Endothelial cell of umbilical vein (primary cell): ENCODE data around the gene B3GAT1.

Source experiments
- EZH2 ChIP-seq: IDR thresholded peaks from 2 replicates; pipeline ENCODE4 v1.6.1; 2012; ENCODE audit warnings: borderline replicate concordance, low read depth, mild to moderate bottlenecking, moderate library complexity, low read length, inconsistent platforms; ENCODE audit not compliant: severe bottlenecking
- MYC ChIP-seq: IDR thresholded peaks from one replicate; pipeline ENCODE4 v1.6.1; 2011; ENCODE audit warnings: mild to moderate bottlenecking, low read depth, low read length
- POLR2A ChIP-seq: IDR thresholded peaks from 2 replicates; pipeline ENCODE4 v1.6.1; 2012; ENCODE audit warnings: low read depth, mild to moderate bottlenecking, control low read depth, low read length
- POLR2AphosphoS5 ChIP-seq: IDR thresholded peaks from 2 replicates; pipeline ENCODE4 v1.6.1; 2012; ENCODE audit warnings: low read depth, mild to moderate bottlenecking, control low read depth, low read length, moderate library complexity; ENCODE audit not compliant: insufficient read depth
- TF ChIP-seq, protein P1 (sequence below), 2 donors: IDR thresholded peaks; 1 replicate in 1 of 2; 2 replicates in 1 of 2; pipeline ENCODE4 v1.5.1; 2011; ENCODE audit warnings: low read length in 2 of 2, mild to moderate bottlenecking in 2 of 2, moderate library complexity in 2 of 2, control low read depth in 1 of 2, inconsistent platforms in 1 of 2, low read depth in 1 of 2; ENCODE audit not compliant: insufficient read depth in 1 of 2; ENCODE audit errors: extremely low read depth in 1 of 2
- TF ChIP-seq, protein P2 (sequence below): IDR thresholded peaks from 2 replicates; pipeline ENCODE4 v1.6.1; 2011; ENCODE audit not compliant: insufficient read depth, insufficient read length

DNA sequence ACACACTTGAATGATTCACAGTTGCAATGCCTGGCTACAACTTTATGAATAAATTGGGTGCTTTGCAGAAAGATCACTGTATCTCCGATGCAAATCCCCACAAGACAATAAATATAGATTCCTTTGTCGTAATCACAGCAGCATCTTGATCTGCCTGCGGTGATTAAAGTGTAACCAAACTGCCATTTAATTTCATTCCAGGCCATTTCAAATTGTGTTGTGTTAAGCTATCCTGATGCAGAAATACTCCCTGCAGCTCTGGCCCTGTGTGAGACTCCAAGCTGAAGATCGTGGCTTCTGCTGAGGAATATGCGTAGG, 40.8 kb upstream of the B3GAT1 start:
- no peak for TF ChIP-seq EZH2
- TF ChIP-seq, protein P1, sequence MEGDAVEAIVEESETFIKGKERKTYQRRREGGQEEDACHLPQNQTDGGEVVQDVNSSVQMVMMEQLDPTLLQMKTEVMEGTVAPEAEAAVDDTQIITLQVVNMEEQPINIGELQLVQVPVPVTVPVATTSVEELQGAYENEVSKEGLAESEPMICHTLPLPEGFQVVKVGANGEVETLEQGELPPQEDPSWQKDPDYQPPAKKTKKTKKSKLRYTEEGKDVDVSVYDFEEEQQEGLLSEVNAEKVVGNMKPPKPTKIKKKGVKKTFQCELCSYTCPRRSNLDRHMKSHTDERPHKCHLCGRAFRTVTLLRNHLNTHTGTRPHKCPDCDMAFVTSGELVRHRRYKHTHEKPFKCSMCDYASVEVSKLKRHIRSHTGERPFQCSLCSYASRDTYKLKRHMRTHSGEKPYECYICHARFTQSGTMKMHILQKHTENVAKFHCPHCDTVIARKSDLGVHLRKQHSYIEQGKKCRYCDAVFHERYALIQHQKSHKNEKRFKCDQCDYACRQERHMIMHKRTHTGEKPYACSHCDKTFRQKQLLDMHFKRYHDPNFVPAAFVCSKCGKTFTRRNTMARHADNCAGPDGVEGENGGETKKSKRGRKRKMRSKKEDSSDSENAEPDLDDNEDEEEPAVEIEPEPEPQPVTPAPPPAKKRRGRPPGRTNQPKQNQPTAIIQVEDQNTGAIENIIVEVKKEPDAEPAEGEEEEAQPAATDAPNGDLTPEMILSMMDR (IDR thresholded peaks at IDR 0.05; ENCODE audit: extremely low read depth in 1 of 2, insufficient read depth in 1 of 2, low read depth in 1 of 2, low read length in 2 of 2) = no peak
- no peak for TF ChIP-seq POLR2AphosphoS5
- no peak for TF ChIP-seq POLR2A
- TF ChIP-seq, protein P2, sequence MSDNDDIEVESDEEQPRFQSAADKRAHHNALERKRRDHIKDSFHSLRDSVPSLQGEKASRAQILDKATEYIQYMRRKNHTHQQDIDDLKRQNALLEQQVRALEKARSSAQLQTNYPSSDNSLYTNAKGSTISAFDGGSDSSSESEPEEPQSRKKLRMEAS = no peak
- no peak for TF ChIP-seq MYC
